ENCODE results near the gene CDNF.
A peak's percentile ranks its signal among the peaks of the same experiment; 100 is the strongest.
"Not testable (repeated sequence)": the region's sequence is repeated elsewhere in the genome, so short reads cannot be mapped to it uniquely, and the experiment has no call there.

Gene CDNF

GRCh38 chr10:14837757-14838581 is at the start of gene CDNF, which contains the start of the genes HSPA14 and MSANTD7:
TSS of gene CDNF (minus strand) at chr10:14838037. CDS start at chr10:14837946, 91 bp downstream.
TSS of gene HSPA14 (plus strand) at chr10:14838306. CDS start at chr10:14838403, 97 bp downstream.
TSS of gene MSANTD7 (plus strand) at chr10:14838306. CDS start at chr10:14842285, 3,979 bp downstream.
- DNase-seq (ENCODE audit: low read depth): peak; percentile 99

- no peak for DNase-seq (ENCODE audit: low read depth)
These were observed 46.2 kb upstream of the CDNF start for GRCh38 chr10:14884082-14884481.

- no peak for DNase-seq (ENCODE audit: low read depth)
These were observed 42.4 kb upstream of the CDNF start for GRCh38 chr10:14880229-14880628.

- DNase-seq (ENCODE audit: low read depth): no peak
These were observed 42.0 kb upstream of the CDNF start for GRCh38 chr10:14879928-14880193.

GRCh38 chr10:14879124-14879927 is 41.5 kb upstream of the CDNF start:
- peak; percentile 2 for DNase-seq (ENCODE audit: low read depth)

GRCh38 chr10:14878266-14879123 is 40.7 kb upstream of the CDNF start, which contains the start of gene SUV39H2:
TSS of gene SUV39H2 (plus strand) at chr10:14878866. CDS start at chr10:14878889, 23 bp downstream.
- peak; percentile 95 for DNase-seq (ENCODE audit: low read depth)

- no peak for DNase-seq (ENCODE audit: low read depth)
These were observed 38.9 kb upstream of the CDNF start for GRCh38 chr10:14876764-14877163.

- no peak for DNase-seq (ENCODE audit: low read depth)
These were observed 38.1 kb upstream of the CDNF start for GRCh38 chr10:14875941-14876340.

GRCh38 chr10:14873090-14873760 is 35.4 kb upstream of the CDNF start:
- peak; percentile 10 for DNase-seq (ENCODE audit: low read depth)

- DNase-seq (ENCODE audit: low read depth): not testable (repeated sequence)
These were observed 27.0 kb upstream of the CDNF start for GRCh38 chr10:14864871-14865270.

- not testable (repeated sequence) for DNase-seq (ENCODE audit: low read depth)
These were observed 26.6 kb upstream of the CDNF start for GRCh38 chr10:14864466-14864865.

GRCh38 chr10:14860791-14861190 is 23.0 kb upstream of the CDNF start:
- DNase-seq (ENCODE audit: low read depth): no peak

GRCh38 chr10:14859775-14860174 is 21.9 kb upstream of the CDNF start:
- no peak for DNase-seq (ENCODE audit: low read depth)

GRCh38 chr10:14859043-14859442 is 21.2 kb upstream of the CDNF start:
- DNase-seq (ENCODE audit: low read depth): no peak

- DNase-seq (ENCODE audit: low read depth): no peak
These were observed 20.6 kb upstream of the CDNF start for GRCh38 chr10:14858338-14858960.

- no peak for DNase-seq (ENCODE audit: low read depth)
These were observed 17.6 kb upstream of the CDNF start for GRCh38 chr10:14855453-14855852.

GRCh38 chr10:14852236-14852635 is 14.4 kb upstream of the CDNF start:
- no peak for DNase-seq (ENCODE audit: low read depth)

- no peak for DNase-seq (ENCODE audit: low read depth)
These were observed 7.1 kb upstream of the CDNF start for GRCh38 chr10:14844948-14845347.

GRCh38 chr10:14843327-14843988 is 5.6 kb upstream of the CDNF start:
- no peak for DNase-seq (ENCODE audit: low read depth)

GRCh38 chr10:14840178-14840577 is 2.3 kb upstream of the CDNF start:
- no peak for DNase-seq (ENCODE audit: low read depth)

- no peak for DNase-seq (ENCODE audit: low read depth)
These were observed 1.5 kb upstream of the CDNF start for GRCh38 chr10:14839305-14839695.

Data from fibroblast of gingiva (primary cell).